ENCODE results near the gene STOX2. TPM values are rescaled to one million over a fixed set of nuclear protein-coding genes. Genes with fewer than 3 reads are reported as not detected.
"Not testable (repeated sequence)": the region's sequence is repeated elsewhere in the genome, so short reads cannot be mapped to it uniquely, and the experiment has no call there.

The STOX2 gene
- total and polyA plus RNA-seq, 8 donors = 0.29 to 55.8 (median 3.9) TPM

GRCh38 chr4:183950536-183950935 lies 45.4 kb downstream of the STOX2 start:
- no peaks in the 10 kb centered on the region for H3K9me3 ChIP-seq
- H3K4me1 ChIP-seq = no peaks in the 10 kb centered on the region
- intact Hi-C loops (cut with DNase I; ENCODE audit: low total_unique reads) = no loop called here
- H3K36me3 ChIP-seq = no peaks in the 10 kb centered on the region
- TF ChIP-seq POLR2AphosphoS5 (IDR thresholded peaks at IDR 0.05) = no peak
- TF ChIP-seq CTCF (IDR thresholded peaks at IDR 0.05) = no peak
- no peak for TF ChIP-seq EP300 (IDR thresholded peaks at IDR 0.05)
- no peak for TF ChIP-seq POLR2A (IDR thresholded peaks at IDR 0.05)
- no peak overlapping the region for H3K4me3 ChIP-seq
- no peak overlapping the region for H3K27ac ChIP-seq
- DNase-seq = no peak
- H3K27me3 ChIP-seq = no peaks in the 10 kb centered on the region
- WGBS, 5 donors = 91 to 96% (median 95%) methylated on average over 7 to 8 of the region's 8 CpGs

DNA sequence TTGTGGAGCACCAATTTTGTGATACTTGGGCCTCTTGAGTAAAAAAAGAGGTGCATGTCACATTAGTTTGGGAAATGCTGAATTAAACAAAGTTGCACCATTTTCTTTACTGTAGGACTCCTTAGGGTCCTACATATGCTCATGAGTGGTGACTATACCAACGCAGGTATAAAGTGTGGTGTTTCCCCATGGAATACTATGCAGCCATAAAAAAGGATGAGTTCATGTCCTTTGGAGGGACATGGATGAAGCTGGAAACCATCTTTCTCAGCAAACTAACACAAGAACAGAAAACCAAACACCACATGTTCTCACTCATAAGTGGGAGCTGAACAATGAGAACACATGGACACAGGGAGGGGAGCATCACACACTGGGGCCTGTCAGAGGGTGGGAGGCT lies 47.5 kb downstream of the STOX2 start:
- 82 to 100% (median 97%) methylated on average over 1 of the region's 1 CpG for WGBS, 5 donors
- H3K4me1 ChIP-seq; H3K4me3 ChIP-seq; intact Hi-C loops (cut with DNase I; ENCODE audit: low total_unique reads); DNase-seq; H3K36me3 ChIP-seq; H3K9me3 ChIP-seq; H3K27ac ChIP-seq; H3K27me3 ChIP-seq: not testable (repeated sequence)

DNA sequence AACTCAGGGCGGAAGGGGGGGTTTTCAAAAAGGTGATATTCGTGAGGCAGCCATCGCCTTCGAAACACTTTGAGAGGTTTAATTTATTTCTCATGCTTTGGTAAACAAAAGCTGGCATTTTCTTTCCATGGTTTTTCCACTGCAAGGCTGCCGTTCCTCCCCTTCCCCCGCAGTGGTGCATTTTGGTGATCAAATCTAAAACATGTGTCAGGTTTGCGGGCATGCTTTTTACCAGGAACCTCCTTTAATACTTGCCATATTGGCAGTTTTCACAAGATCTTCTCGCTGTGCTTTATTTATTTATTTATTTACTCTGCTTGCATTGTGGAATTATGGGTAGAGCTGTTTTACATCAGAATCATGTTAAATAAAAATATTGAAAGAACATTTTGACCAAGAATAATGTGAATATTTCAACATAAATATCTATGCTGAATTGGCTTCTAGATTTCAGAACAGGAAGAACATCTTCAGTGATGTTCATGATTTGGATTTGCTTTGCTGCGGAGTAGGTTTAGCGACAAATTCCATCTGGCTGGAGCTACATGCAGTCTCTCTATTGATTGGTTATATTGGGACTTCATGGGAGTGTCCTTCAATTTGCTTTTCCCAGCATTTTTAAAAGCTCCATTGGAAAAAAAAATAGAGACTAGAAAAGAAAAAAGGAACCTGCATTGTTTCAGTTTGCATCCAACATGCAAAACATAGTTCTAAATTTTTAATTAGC lies 54.4 kb downstream of the STOX2 start:
- DNase-seq = no peak
- H3K36me3 ChIP-seq = no peaks in the 10 kb centered on the region
- no peak for TF ChIP-seq CTCF (IDR thresholded peaks at IDR 0.05)
- TF ChIP-seq POLR2A (IDR thresholded peaks at IDR 0.05) = no peak
- no peak for TF ChIP-seq EP300 (IDR thresholded peaks at IDR 0.05)
- no peak for TF ChIP-seq POLR2AphosphoS5 (IDR thresholded peaks at IDR 0.05)
- H3K9me3 ChIP-seq = no peaks in the 10 kb centered on the region
- intact Hi-C loops (cut with DNase I; ENCODE audit: low total_unique reads) = no loop called here
- H3K27me3 ChIP-seq = no peaks in the 10 kb centered on the region
- peaks cover 0 to 22% (median 12%) of the 10 kb centered on the region in 4 donors for H3K4me1 ChIP-seq
- H3K27ac ChIP-seq = peak overlapping the region in 1 of 5 donors; percentile 47
- 79 to 81% (median 80%) methylated on average over 10 of the region's 10 CpGs for WGBS, 5 donors
- H3K4me3 ChIP-seq = peak overlapping the region in 2 of 4 donors; percentile 4 to 31

DNA sequence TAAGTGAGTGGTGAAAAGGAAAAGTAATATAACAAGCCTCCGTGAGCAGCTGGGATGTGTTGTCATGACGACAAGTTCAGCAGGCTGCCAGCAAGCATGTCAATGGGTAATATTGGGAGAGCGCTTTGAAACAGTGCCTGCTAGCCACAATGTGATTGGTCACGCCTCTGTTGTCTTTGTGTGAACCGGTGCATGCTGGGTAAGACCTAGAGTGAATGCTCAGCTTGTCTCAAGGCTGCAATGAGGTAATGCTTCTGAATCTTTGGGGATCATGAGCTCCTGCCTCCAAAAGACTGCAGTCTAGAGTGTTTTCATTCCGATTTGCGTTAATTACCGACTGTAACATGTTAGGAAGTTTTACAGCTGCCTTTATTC lies 54.9 kb downstream of the STOX2 start:
- Histone ChIP-seq H3K27ac (peak overlapping the region in 1 of 5 donors; percentile 47), H3K36me3 (no peaks in the 10 kb centered on the region), H3K4me3 (peak overlapping the region in 2 of 4 donors; percentile 4 to 31), H3K27me3 (no peaks in the 10 kb centered on the region), H3K4me1 (peaks cover 0 to 25% (median 14%) of the 10 kb centered on the region in 4 donors), H3K9me3 (no peaks in the 10 kb centered on the region)
- DNase-seq = peak; percentile 65 to 92
- WGBS, 5 donors = 23 to 40% (median 29%) methylated on average over 7 to 8 of the region's 8 CpGs
- TF ChIP-seq EP300 (IDR thresholded peaks at IDR 0.05) = no peak
- peak; percentile 26 to 71 (median 47) for TF ChIP-seq POLR2AphosphoS5 (IDR thresholded peaks at IDR 0.05)
- intact Hi-C loops (cut with DNase I; ENCODE audit: low total_unique reads) = no loop called here

- intact Hi-C loops (cut with DNase I; ENCODE audit: low total_unique reads) = no loop called here
- TF ChIP-seq EP300 (IDR thresholded peaks at IDR 0.05) = no peak
- 65 to 74% (median 69%) methylated on average over 12 of the region's 12 CpGs for WGBS, 5 donors
- H3K4me1 ChIP-seq = peaks cover 0 to 27% (median 14%) of the 10 kb centered on the region in 4 donors
- no peak overlapping the region for H3K27ac ChIP-seq
- H3K36me3 ChIP-seq = no peaks in the 10 kb centered on the region
- no peak overlapping the region for H3K4me3 ChIP-seq
- no peaks in the 10 kb centered on the region for H3K9me3 ChIP-seq
- DNase-seq = peak in 1 of 2 donors; percentile 42
- H3K27me3 ChIP-seq = no peaks in the 10 kb centered on the region
Measured at GRCh38 chr4:183960962-183961541, 55.9 kb downstream of the STOX2 start.

- Histone ChIP-seq H3K4me1 (peaks cover 0 to 27% (median 14%) of the 10 kb centered on the region in 4 donors), H3K36me3 (no peaks in the 10 kb centered on the region), H3K9me3 (no peaks in the 10 kb centered on the region), H3K4me3 (no peak overlapping the region), H3K27ac (no peak overlapping the region), H3K27me3 (no peaks in the 10 kb centered on the region)
- no peak for DNase-seq
- intact Hi-C loops (cut with DNase I; ENCODE audit: low total_unique reads) = no loop called here
- 30 to 96% (median 88%) methylated on average over 1 of the region's 1 CpG for WGBS, 5 donors
- TF ChIP-seq EP300 (IDR thresholded peaks at IDR 0.05) = no peak
Measured at GRCh38 chr4:183961795-183962194, 56.7 kb downstream of the STOX2 start.
